ENCODE results near the gene SENP5. TPM values are rescaled to one million over a fixed set of nuclear protein-coding genes. Genes with fewer than 3 reads are reported as not detected.
A peak's percentile ranks its signal among the peaks of the same experiment; 100 is the strongest.
"Not testable (repeated sequence)": the region's sequence is repeated elsewhere in the genome, so short reads cannot be mapped to it uniquely, and the experiment has no call there.

SENP5 gene, protein sequence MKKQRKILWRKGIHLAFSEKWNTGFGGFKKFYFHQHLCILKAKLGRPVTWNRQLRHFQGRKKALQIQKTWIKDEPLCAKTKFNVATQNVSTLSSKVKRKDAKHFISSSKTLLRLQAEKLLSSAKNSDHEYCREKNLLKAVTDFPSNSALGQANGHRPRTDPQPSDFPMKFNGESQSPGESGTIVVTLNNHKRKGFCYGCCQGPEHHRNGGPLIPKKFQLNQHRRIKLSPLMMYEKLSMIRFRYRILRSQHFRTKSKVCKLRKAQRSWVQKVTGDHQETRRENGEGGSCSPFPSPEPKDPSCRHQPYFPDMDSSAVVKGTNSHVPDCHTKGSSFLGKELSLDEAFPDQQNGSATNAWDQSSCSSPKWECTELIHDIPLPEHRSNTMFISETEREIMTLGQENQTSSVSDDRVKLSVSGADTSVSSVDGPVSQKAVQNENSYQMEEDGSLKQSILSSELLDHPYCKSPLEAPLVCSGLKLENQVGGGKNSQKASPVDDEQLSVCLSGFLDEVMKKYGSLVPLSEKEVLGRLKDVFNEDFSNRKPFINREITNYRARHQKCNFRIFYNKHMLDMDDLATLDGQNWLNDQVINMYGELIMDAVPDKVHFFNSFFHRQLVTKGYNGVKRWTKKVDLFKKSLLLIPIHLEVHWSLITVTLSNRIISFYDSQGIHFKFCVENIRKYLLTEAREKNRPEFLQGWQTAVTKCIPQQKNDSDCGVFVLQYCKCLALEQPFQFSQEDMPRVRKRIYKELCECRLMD
- total RNA-seq: 10 to 100 TPM; 54.5 to 68.4 TPM

GRCh38 chr3:196867507-196868296 is at the start of gene SENP5:
Gene SENP5, plus strand, starts transcription at chr3:196867920. Its CDS starts 17,262 bp downstream, at chr3:196885182.
- no peaks in the 10 kb centered on the region for H3K9me3 Mint-ChIP-seq
- no peaks in the 10 kb centered on the region for H3K36me3 Mint-ChIP-seq
- DNase-seq (ENCODE audit: low spot score): peak; percentile 94
- H3K27ac Mint-ChIP-seq: peak within 1 kb of the TSS; percentile 88 to 94
- peaks cover 14 to 22% of the 10 kb centered on the region in 2 donors for H3K4me1 Mint-ChIP-seq (ENCODE audit: low read depth in 2 of 2)
- peak; percentile 98 to 99 for ATAC-seq
- H3K4me3 Mint-ChIP-seq: peak within 1 kb of the TSS; percentile 97
- H3K27me3 Mint-ChIP-seq: no peaks in the 10 kb centered on the region

DNA sequence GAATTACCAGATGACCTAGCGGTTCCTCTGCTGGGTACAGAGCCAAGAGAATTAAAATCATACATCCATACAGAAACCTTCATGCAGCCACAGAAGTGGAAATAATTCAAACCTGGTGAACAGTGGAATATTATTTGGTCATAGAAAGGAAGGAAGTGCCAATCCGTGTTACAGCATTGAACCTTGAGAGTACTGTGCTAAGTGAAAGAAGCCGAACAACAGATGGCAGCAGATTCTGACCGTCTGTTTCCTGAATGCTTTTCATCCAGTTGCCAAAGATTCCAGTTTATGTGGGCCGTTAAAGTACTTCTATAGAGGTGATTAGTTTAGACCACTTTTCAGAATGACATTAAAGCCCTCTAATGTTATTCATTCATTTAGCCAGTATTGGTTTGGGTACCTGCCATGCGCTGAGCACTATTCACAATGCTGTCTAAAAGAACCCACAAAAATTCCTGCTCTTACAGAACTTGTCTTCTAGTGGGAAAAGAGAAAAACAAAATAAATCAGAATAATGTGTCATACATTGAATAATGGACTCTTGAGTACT is 45.8 kb upstream of the SENP5 start:
- Mint-ChIP-seq H3K9me3 (no peaks in the 10 kb centered on the region), H3K36me3 (peaks cover 14% of the 10 kb centered on the region), H3K27ac (no peak overlapping the region), H3K4me1 (ENCODE audit: low read depth in 2 of 2) (peaks cover 0 to 3% of the 10 kb centered on the region in 2 donors), H3K4me3 (no peak overlapping the region), H3K27me3 (no peaks in the 10 kb centered on the region)
- DNase-seq (ENCODE audit: low spot score) (no peak), ATAC-seq (no peak)

DNA sequence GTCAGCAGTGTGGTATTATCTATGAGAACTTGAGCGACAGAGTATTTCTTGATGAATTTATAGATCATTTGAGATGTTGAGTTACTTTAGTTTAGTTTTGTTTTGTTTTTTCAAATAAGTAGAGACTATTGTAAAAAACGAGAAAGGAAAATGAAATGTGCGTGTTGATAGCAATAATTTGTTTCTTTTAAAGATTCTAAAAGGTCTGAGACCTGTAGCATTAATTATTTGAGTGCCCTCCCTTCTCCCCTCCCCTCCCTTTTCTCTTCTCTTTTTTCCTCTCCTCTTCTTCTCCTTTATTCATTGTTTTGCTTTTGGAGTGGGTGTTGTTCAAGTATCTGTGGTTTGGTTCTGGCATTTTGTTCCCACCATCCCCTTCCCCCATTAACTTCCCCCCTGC is 38.1 kb upstream of the SENP5 start:
- not testable (repeated sequence) for H3K9me3 Mint-ChIP-seq; H3K27me3 Mint-ChIP-seq; H3K36me3 Mint-ChIP-seq; ATAC-seq; H3K4me3 Mint-ChIP-seq; DNase-seq (ENCODE audit: low spot score); H3K4me1 Mint-ChIP-seq (ENCODE audit: low read depth in 2 of 2)
- H3K27ac Mint-ChIP-seq: peak overlapping the region in 1 of 2 donors; percentile 61

- Mint-ChIP-seq H3K4me1 (ENCODE audit: low read depth in 2 of 2) (no peaks in the 10 kb centered on the region), H3K9me3 (no peaks in the 10 kb centered on the region), H3K27me3 (no peaks in the 10 kb centered on the region), H3K4me3 (no peak overlapping the region), H3K36me3 (no peaks in the 10 kb centered on the region), H3K27ac (no peak overlapping the region)
- no peak for DNase-seq (ENCODE audit: low spot score)
- ATAC-seq: no peak
These were observed 32.6 kb upstream of the SENP5 start for GRCh38 chr3:196835086-196835485.

GRCh38 chr3:196836626-196837025 is 31.1 kb upstream of the SENP5 start:
- ATAC-seq; DNase-seq (ENCODE audit: low spot score); H3K36me3 Mint-ChIP-seq; H3K9me3 Mint-ChIP-seq; H3K4me3 Mint-ChIP-seq; H3K27ac Mint-ChIP-seq; H3K4me1 Mint-ChIP-seq (ENCODE audit: low read depth in 2 of 2); H3K27me3 Mint-ChIP-seq: not testable (repeated sequence)

DNA sequence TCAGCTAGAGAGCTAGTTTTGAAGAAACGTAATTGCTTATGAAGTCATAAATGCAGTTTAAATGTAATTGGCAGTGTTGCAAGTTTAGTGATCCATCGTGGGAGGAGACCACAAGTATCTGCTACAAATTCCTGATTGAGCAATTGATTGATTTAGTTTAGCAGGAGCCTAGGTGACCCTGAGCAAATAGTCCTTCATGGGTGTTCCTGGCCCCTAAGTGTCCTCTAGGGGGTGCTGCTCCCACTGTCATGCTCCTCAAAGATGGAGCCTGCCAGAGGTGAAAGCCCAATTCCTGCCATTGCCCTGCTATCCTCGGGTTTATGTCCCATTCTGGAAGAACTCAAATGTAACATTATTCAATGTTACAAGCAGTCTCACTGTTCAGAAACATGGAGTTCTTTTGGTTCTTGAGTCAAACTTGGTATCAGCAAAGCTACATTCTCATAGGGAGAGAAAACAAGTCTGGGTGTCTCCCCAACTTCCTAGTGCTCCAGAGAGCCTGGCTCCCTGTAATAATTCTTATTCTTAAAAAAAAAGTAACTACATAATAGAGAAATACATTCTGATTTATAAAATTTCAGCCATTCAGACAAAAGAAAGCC is 29.8 kb upstream of the SENP5 start:
- ATAC-seq: peak; percentile 80 to 85

GRCh38 chr3:196839351-196839750 is 28.4 kb upstream of the SENP5 start:
- not testable (repeated sequence) for H3K27ac Mint-ChIP-seq; H3K36me3 Mint-ChIP-seq; H3K9me3 Mint-ChIP-seq; DNase-seq (ENCODE audit: low spot score); H3K4me3 Mint-ChIP-seq; ATAC-seq; H3K4me1 Mint-ChIP-seq (ENCODE audit: low read depth in 2 of 2); H3K27me3 Mint-ChIP-seq

More for the DNA sequence above, 29.8 kb upstream of the SENP5 start:
- no peaks in the 10 kb centered on the region for H3K9me3 Mint-ChIP-seq
- no peaks in the 10 kb centered on the region for H3K4me1 Mint-ChIP-seq (ENCODE audit: low read depth in 2 of 2)
- no peak overlapping the region for H3K27ac Mint-ChIP-seq
- no peaks in the 10 kb centered on the region for H3K27me3 Mint-ChIP-seq
- peak; percentile 75 for DNase-seq (ENCODE audit: low spot score)
- H3K36me3 Mint-ChIP-seq: no peaks in the 10 kb centered on the region
- no peak overlapping the region for H3K4me3 Mint-ChIP-seq

DNA sequence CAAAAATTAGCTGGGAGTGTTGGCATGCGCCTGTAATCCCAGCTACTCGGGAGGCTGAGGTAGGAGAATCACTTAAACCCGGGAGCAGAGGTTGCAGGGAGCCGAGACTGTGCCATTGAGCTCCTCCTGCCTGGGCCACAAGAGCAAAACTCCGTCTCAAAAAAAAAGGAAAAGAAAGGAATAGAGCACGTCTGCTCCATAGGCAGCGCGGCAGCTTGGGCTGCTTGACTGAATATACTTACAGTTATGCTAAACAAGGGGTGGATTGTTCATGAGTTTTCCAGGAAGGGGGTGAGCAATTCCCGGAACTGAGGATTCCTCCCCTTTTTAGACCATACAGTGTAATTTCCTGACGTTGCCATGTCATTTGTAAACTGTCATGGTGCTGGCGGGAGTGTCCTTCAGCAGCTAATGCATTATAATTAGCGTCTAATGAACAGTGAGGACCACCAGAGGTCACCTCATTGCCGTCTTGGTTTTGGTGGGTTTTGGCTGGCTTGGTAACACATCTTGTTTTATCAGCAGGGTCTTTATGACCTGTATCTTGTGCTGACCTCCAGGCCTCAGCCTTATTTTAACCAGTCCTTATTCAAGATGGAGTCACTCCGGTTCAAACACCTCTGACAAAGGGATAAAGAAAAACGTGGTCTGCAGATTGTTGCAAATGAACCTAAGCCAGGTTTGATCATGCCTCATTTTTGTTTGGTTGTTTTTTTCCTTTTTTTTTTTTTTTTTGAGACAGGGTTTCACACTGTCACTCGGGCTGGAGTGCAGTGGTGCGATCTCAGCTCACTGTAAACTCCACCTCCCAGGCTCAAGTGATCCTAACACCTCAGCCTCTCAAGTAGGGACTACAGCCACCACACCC is 24.9 kb upstream of the SENP5 start:
- Mint-ChIP-seq H3K36me3 (no peaks in the 10 kb centered on the region), H3K27me3 (no peaks in the 10 kb centered on the region), H3K4me3 (no peak overlapping the region), H3K4me1 (ENCODE audit: low read depth in 2 of 2) (no peaks in the 10 kb centered on the region), H3K27ac (no peak overlapping the region), H3K9me3 (no peaks in the 10 kb centered on the region)
- ATAC-seq: peak in 1 of 2 donors; percentile 6
- no peak for DNase-seq (ENCODE audit: low spot score)

GRCh38 chr3:196843435-196844110 is 24.1 kb upstream of the SENP5 start:
- H3K4me3 Mint-ChIP-seq: no peak overlapping the region
- H3K36me3 Mint-ChIP-seq: no peaks in the 10 kb centered on the region
- H3K27me3 Mint-ChIP-seq: no peaks in the 10 kb centered on the region
- ATAC-seq (no peak), DNase-seq (ENCODE audit: low spot score) (no peak)
- no peaks in the 10 kb centered on the region for H3K4me1 Mint-ChIP-seq (ENCODE audit: low read depth in 2 of 2)
- H3K27ac Mint-ChIP-seq: no peak overlapping the region
- no peaks in the 10 kb centered on the region for H3K9me3 Mint-ChIP-seq

GRCh38 chr3:196844235-196845219 is 23.2 kb upstream of the SENP5 start:
- not testable (repeated sequence) for ATAC-seq; H3K27ac Mint-ChIP-seq; H3K27me3 Mint-ChIP-seq; DNase-seq (ENCODE audit: low spot score); H3K36me3 Mint-ChIP-seq; H3K4me3 Mint-ChIP-seq; H3K4me1 Mint-ChIP-seq (ENCODE audit: low read depth in 2 of 2); H3K9me3 Mint-ChIP-seq

- not testable (repeated sequence) for ATAC-seq; H3K9me3 Mint-ChIP-seq; H3K4me3 Mint-ChIP-seq; H3K27ac Mint-ChIP-seq; H3K36me3 Mint-ChIP-seq; H3K4me1 Mint-ChIP-seq (ENCODE audit: low read depth in 2 of 2); DNase-seq (ENCODE audit: low spot score); H3K27me3 Mint-ChIP-seq
These were observed 19.3 kb upstream of the SENP5 start for GRCh38 chr3:196848375-196848774.
